GM12875 (cell line): ENCODE data around the gene TTC13.

Experiments
- H3K4me3 ChIP-seq: one replicate; pipeline ENCODE4 v1.5.1; 2011; ENCODE audit warnings: low read depth, low read length, control low read depth
- TF ChIP-seq, protein P1 (sequence below): IDR thresholded peaks from 2 replicates; pipeline ENCODE4 v1.5.1; 2011; ENCODE audit warnings: low read depth, mild to moderate bottlenecking, control low read depth, inconsistent platforms, low read length, moderate library complexity, borderline replicate concordance; ENCODE audit not compliant: insufficient read depth

Gene TTC13

DNA sequence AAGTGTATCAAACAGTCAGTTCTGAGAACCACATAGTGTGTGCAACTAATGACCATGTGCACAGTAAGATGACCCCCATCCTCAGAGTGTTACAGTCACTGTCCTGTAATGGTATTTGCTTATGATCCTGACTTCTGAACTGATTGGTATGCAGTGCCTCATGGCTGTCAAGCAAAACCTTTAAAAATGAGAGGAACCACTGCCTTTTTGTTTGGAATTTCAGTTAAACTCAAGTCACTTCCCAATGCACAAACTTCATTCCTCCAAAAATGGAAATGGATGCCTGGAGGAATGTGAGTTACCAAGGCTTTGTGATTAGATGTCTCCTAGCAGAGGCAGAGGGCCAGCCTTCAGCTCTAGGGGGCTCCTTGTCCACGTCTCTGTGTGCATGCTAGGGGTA, 120.8 kb downstream of the TTC13 start:
- H3K4me3 ChIP-seq, result no peak overlapping the region
- TF ChIP-seq, protein P1, sequence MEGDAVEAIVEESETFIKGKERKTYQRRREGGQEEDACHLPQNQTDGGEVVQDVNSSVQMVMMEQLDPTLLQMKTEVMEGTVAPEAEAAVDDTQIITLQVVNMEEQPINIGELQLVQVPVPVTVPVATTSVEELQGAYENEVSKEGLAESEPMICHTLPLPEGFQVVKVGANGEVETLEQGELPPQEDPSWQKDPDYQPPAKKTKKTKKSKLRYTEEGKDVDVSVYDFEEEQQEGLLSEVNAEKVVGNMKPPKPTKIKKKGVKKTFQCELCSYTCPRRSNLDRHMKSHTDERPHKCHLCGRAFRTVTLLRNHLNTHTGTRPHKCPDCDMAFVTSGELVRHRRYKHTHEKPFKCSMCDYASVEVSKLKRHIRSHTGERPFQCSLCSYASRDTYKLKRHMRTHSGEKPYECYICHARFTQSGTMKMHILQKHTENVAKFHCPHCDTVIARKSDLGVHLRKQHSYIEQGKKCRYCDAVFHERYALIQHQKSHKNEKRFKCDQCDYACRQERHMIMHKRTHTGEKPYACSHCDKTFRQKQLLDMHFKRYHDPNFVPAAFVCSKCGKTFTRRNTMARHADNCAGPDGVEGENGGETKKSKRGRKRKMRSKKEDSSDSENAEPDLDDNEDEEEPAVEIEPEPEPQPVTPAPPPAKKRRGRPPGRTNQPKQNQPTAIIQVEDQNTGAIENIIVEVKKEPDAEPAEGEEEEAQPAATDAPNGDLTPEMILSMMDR, result no peak

DNA sequence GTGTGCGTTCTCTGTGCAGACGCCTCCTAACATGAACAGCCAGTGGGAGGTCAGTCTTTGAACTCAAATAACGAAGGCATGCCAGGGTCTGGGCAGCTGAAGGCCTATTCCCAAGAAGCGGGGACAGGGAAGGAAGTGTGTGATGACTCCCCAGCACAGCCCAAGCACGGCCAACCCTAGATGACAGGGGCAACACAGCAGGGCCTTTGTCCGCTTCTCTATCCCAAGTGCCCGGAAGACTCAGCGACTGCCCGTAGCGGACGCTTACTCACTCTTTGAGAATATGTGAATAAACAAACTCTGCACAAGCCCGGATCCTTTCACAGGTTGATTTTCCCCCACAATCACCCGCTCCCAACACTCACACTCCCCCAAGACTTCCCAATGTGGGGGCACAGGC, 121.6 kb downstream of the TTC13 start:
- H3K4me3 ChIP-seq, result no peak overlapping the region
- TF ChIP-seq, protein P1, result no peak
